HG03196 (cell line): ENCODE measurements around the gene MBD3L1.

ENCODE experiments used
- ATAC-seq: cut with Tn5 transposase; IDR thresholded peaks from one replicate; pipeline ENCODE4 v1.9.1; 2021; ENCODE audit not compliant: unreplicated experiment

The MBD3L1 gene

DNA sequence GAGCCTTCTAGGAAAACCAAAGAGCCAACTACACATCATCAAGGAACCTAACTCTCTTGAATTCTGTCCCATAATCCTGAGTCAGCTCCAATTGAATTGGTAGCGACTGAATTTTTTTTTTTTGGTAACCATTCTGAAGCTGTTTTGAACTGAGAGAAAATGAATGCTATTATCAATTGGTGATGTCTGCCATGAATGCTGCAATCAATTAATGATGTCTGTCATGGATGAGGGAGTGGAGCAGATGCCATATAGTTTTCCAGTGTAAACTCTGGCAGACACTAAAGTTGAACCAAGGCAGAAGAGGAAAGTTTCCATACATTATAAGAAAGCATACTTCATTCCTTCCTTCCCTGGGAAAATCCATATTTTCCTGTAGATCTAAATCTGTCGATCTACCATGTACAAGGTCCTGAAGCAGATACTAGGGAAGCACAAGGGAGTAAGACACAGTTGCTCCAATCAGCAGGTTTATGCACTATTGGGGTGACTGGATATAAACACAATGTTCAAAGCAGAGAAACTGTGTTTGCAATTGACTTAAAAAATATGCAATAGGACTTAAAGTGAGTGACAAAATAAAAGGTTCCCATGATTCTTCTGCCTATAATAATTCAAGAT is 48.8 kb downstream of the MBD3L1 start:
- ATAC-seq, result no peak

DNA sequence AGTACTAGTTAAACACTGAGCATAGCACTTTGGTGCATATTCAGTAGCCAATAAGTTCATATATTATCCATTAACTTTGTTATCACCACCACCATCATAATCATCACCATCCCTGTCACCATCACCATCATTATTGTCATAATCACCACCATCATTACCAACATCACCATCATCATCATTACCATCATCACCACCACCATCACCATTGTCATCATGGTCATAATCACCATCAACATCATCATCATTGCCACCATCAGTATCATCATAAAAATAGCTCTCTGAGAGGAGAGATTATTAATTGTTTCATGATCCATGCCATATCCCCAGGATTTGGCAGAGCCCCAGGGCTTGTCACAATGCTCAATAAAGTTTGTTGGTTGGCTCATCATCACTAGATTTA is 49.3 kb downstream of the MBD3L1 start:
- no peak for ATAC-seq

DNA sequence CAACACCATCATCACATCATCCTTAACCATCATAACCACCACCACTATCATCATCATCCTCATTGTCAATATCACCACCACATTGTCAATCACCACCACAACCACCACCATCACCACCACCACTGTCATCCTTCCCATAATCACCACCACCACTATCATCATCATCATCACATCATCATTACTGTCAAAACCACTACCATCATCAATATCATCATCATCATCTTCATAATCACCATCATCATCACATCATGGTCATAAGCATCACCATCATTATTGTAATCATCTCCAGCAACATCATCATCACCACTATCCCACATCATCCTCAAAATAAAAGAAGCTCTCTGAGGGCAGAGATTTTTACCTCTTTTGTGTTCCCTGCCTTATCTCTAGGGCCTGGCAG is 52.2 kb downstream of the MBD3L1 start:
- no peak for ATAC-seq

DNA sequence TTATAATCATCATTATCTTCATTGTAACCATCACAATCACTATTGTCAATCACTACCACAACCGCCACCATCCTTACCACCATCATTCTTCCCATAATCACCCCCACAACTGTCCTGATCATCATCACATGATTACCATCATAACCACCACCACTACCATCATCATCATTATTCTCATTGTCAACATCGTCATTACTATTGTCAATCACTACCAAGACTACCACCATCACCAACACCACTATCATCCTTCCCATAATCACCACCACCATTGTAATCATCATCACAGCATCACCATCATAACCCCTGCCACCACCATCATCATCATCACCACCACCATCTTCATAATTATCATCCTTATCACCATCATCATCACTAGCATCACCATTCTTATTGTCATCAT is 55.2 kb downstream of the MBD3L1 start:
- ATAC-seq, result no peak

DNA sequence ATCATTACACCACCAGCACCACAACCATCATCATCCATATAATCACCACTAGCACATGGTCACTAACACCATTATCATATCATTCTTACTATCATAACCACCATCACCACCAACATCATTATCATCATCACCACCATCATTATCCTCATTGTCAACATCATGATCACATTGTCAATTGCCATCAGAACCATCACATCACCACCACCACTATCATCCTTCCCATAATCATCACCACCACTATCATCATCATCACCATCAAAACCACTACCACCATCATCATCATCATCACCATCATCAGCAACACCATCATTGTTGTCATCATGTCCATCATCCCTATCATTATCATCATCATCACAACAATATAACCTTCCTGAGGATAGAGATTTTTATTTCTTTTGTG is 58.1 kb downstream of the MBD3L1 start:
- ATAC-seq, result no peak
